ENCODE data around the gene DOK3. TPM values are rescaled to one million over a fixed set of nuclear protein-coding genes. Genes with fewer than 3 reads are reported as not detected.

Gene DOK3
- total and polyA plus RNA-seq, 10 of the 15 experiments (the other 5 are each of a cell fraction or from before 2014, with no cell fraction given), result 6.6 to 107 (median 52.1) TPM

DNA sequence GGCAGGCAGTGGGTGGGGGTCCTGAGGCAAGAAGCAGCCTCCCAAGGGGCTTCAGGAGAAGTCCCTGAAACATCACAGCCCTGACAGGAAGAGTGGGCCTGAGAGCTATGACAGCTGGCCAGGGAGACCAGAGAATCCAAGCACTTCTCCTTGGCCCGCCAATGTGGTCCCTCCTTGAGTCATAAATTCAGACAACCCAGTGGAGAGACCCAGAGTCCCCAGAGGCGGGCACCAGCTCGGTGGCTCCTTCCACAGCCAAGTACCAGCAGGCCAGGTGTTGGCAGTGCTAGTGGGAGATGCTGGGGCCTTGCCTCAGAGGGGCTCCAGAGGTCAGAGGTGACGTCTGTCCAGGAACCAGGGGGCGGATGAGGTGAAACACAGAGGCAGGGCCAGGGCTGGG is 1.6 kb upstream of the DOK3 start:
- BruUV-seq (replicated peaks), result no TSS peak
- Histone ChIP-seq H2AFZ (ENCODE audit: control insufficient read depth, low read depth, low read length) (peak overlapping the region; percentile 69; the same call in 1 of the 2 replicates), H3K79me2 (ENCODE audit: control insufficient read depth, insufficient read depth, low read length) (peaks cover 51% of the 10 kb centered on the region), H3K9me3 (replicated peaks; ENCODE audit: control insufficient read depth, insufficient read depth, low read length) (no peaks in the 10 kb centered on the region), H3K27ac (ENCODE audit: control insufficient read depth, insufficient read depth) (peak overlapping the region; percentile 87), H3K36me3 (ENCODE audit: control insufficient read depth in 2 of 2, insufficient read depth in 2 of 2, low read length in 1 of 2) (peaks cover 17 to 37% of the 10 kb centered on the region in 2 experiments; a peak in 3 of 4 replicates), H3K4me3 (no peak overlapping the region), H3K27me3 (replicated peaks in 1 of 2; ENCODE audit: control insufficient read depth in 2 of 2, insufficient read depth in 2 of 2, low read length in 1 of 2) (no peaks in the 10 kb centered on the region), H3K4me2 (ENCODE audit: control insufficient read depth, insufficient read depth) (peak overlapping the region; percentile 97), H3K9ac (ENCODE audit: control insufficient read depth, insufficient read depth, low read length) (peak overlapping the region; percentile 90), H3K4me1 (ENCODE audit: control insufficient read depth, insufficient read depth, low read length) (peaks cover 49% of the 10 kb centered on the region), H4K20me1 (ENCODE audit: control insufficient read depth, insufficient read depth) (no peaks in the 10 kb centered on the region)
- ATAC-seq (no peak), FAIRE-seq (no peak), DNase-seq (ENCODE audit: low read depth, low spot score) (no peak)
- RAD21 ChIA-PET (ENCODE audit: unreplicated experiment), result interaction anchor here (1.1 to 1.8 kb wide), 2 partner anchors 56 to 107 kb away, joined by 3 to 8 read pairs; no protein-coding TSS in a partner anchor
- intact Hi-C loops (cut with micrococcal nuclease; ENCODE audit: unreplicated experiment), result no loop called here
- in situ Hi-C loops (cut with MboI), result no loop called here
- SMC1A ChIA-PET (ENCODE audit: uncharacterized antibody, unreplicated experiment), result interaction anchor here (0.8 to 1.8 kb wide), 4 partner anchors 13 to 122 kb away, joined by 3 to 6 read pairs (median 4); partner anchors contain the start of gene PDLIM7
- TF ChIP-seq NR2F1 (conservative IDR thresholded peaks at IDR 0.05), result 0 out of 2 replicates have a peak, but pooled peaks have one; percentile 13
- TF ChIP-seq ZZZ3 (IDR thresholded peaks at IDR 0.05; ENCODE audit: control insufficient read depth, insufficient read length, low read depth), result no peak
- POLR2A ChIA-PET, result interaction anchor here (0.8 to 2.3 kb wide), 5 partner anchors 10 to 81 kb away, joined by 3 to 10 read pairs (median 3); partner anchors contain the start of genes PDLIM7 and TMED9
- CTCF ChIA-PET, result interaction anchor here (3.2 to 6.2 kb wide), 4 partner anchors 10 to 56 kb away, joined by 17 to 38 read pairs (median 32); partner anchors contain the start of gene PDLIM7
- 40% methylated on average over 5 of the region's 5 CpGs for WGBS (ENCODE audit: insufficient coverage, insufficient replicate concordance, low lambda C conversion rate, missing lambda C conversion rate)

DNA sequence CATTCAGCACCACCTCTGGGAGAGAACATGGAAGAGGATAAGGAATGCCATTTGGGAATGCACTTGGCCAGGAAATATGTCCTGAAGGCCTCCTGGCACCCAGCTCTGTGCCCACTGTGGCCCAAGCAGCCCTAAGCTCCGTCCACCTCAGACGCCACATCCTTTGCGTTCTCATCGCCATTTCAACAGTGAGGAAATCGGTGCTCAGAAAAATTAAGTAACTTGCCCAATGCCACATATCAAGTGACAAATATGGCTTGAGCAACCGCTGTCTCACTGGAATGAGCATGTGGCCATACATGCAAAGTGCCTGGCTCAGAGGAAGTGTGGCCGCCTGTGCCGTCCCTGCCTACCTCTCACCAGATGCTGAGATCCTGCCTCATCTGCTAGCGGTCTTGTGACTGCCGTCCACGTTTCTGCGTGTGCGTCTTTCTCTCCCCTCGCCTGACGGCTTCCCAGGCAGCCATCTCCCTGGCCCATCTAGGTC is 984 bp upstream of the DOK3 start:
- POLR2A ChIA-PET, result interaction anchor here (0.5 to 2.3 kb wide), 7 partner anchors 9 to 384 kb away, joined by 3 to 10 read pairs (median 3); partner anchors contain the start of genes PDLIM7 and TMED9
- peaks cover 45% of the 10 kb centered on the region for H3K79me2 ChIP-seq (ENCODE audit: control insufficient read depth, insufficient read depth, low read length)
- peak overlapping the region; percentile 90 for H3K9ac ChIP-seq (ENCODE audit: control insufficient read depth, insufficient read depth, low read length)
- in situ Hi-C loops (cut with MboI) (no loop called here), intact Hi-C loops (cut with micrococcal nuclease; ENCODE audit: unreplicated experiment) (no loop called here)
- SMC1A ChIA-PET (ENCODE audit: uncharacterized antibody, unreplicated experiment), result interaction anchor here (0.6 to 1.8 kb wide), 7 partner anchors 8 to 359 kb away, joined by 3 to 9 read pairs (median 4); partner anchors contain the start of gene PDLIM7
- no peaks in the 10 kb centered on the region for H3K9me3 ChIP-seq (replicated peaks; ENCODE audit: control insufficient read depth, insufficient read depth, low read length)
- no peak for DNase-seq (ENCODE audit: low read depth, low spot score)
- peak overlapping the region; percentile 87 for H3K27ac ChIP-seq (ENCODE audit: control insufficient read depth, insufficient read depth)
- peak overlapping the region; percentile 69 for H2AFZ ChIP-seq (ENCODE audit: control insufficient read depth, low read depth, low read length)
- ATAC-seq, result peak; percentile 58
- H3K27me3 ChIP-seq (replicated peaks in 1 of 2; ENCODE audit: control insufficient read depth in 2 of 2, insufficient read depth in 2 of 2, low read length in 1 of 2), result no peaks in the 10 kb centered on the region
- WGBS (ENCODE audit: insufficient coverage, insufficient replicate concordance, low lambda C conversion rate, missing lambda C conversion rate), result 7% methylated on average over 15 of the region's 15 CpGs
- peaks cover 16 to 37% of the 10 kb centered on the region in 2 experiments; a peak in 3 of 4 replicates for H3K36me3 ChIP-seq (ENCODE audit: control insufficient read depth in 2 of 2, insufficient read depth in 2 of 2, low read length in 1 of 2)
- RAD21 ChIA-PET (ENCODE audit: unreplicated experiment), result interaction anchor here (0.6 to 1.8 kb wide), 6 partner anchors 9 to 121 kb away, joined by 3 to 11 read pairs (median 4); partner anchors contain the start of gene PDLIM7
- no TSS peak for BruUV-seq (replicated peaks)
- H3K4me3 ChIP-seq, result peak overlapping the region; percentile 87; the same call in 1 of the 2 replicates
- H3K4me1 ChIP-seq (ENCODE audit: control insufficient read depth, insufficient read depth, low read length), result peaks cover 47% of the 10 kb centered on the region
- no peaks in the 10 kb centered on the region for H4K20me1 ChIP-seq (ENCODE audit: control insufficient read depth, insufficient read depth)
- peak overlapping the region; percentile 97 for H3K4me2 ChIP-seq (ENCODE audit: control insufficient read depth, insufficient read depth)
- CTCF ChIA-PET, result interaction anchor here (0.9 to 6.2 kb wide), 12 partner anchors 10 to 159 kb away, joined by 3 to 38 read pairs (median 4); partner anchors contain the start of genes LMAN2, PDLIM7 and TMED9
- FAIRE-seq, result peak; percentile 79
- TF ChIP-seq POU2F2 (IDR thresholded peaks at IDR 0.05; ENCODE audit: borderline replicate concordance, low read depth, low read length), result peak; percentile 89; the same call in 2 of the 3 replicates
- peak; percentile 37 for TF ChIP-seq SKIL (IDR thresholded peaks at IDR 0.05; ENCODE audit: low read depth, poor library complexity, severe bottlenecking)
- 0 out of 2 replicates have a peak, but pooled peaks have one; percentile 7 for TF ChIP-seq MLLT1 (IDR thresholded peaks at IDR 0.05)
- TF ChIP-seq ASH2L (IDR thresholded peaks at IDR 0.05; ENCODE audit: borderline replicate concordance, low read depth), result no peak
- 0 out of 2 replicates have a peak, but pooled peaks have one; percentile 2 for TF ChIP-seq TCF12 (IDR thresholded peaks at IDR 0.05; ENCODE audit: low read depth, low read length)
- TF ChIP-seq POLR2AphosphoS5 (IDR thresholded peaks at IDR 0.05; ENCODE audit: low read length), result no peak; the same call in 1 of the 2 replicates
- peak; percentile 23; the same call in 1 of the 2 replicates for TF ChIP-seq TAF1 (IDR thresholded peaks at IDR 0.05; ENCODE audit: borderline replicate concordance, low read depth, low read length)
- TF ChIP-seq IKZF2 (IDR thresholded peaks at IDR 0.05), result peak in 1 of 2 experiments; percentile 34; a peak in 1 of 4 replicates
- TF ChIP-seq SPI1 (IDR thresholded peaks at IDR 0.05; ENCODE audit: borderline replicate concordance, insufficient read depth, low read depth, low read length), result peak; percentile 20; the same call in 1 of the 2 replicates

Measured in GM12878 (cell line).